GM21423 (cell line): Measurements from ENCODE around the gene VANGL1.

Experiments used
- ATAC-seq: cut with Tn5 transposase; IDR thresholded peaks from one replicate; pipeline ENCODE4 v1.9.1; 2021; ENCODE audit warnings: mild to moderate bottlenecking, moderate library complexity; ENCODE audit not compliant: unreplicated experiment

VANGL1 gene

DNA sequence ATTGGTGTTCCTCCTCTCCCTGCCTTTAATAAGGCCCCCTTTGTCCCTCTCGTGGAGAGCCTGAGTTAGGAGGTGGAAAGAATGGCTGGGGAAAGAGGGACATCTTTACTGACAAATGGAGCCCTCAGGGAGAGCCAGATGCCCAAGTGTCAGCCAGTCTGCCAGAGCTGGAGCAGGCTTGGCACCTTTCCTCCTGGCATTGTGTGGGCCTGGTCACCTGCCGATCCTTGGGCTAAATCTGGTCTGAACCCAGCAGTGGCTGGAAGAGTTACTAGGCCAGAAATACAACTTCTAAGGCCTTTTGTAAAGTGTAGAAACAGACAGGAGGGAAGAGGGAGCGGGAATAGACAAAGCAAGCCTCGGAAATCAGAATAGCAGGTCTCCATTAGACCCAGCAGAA lies 24.9 kb downstream of the VANGL1 start:
- ATAC-seq: no peak

- ATAC-seq: no peak
Measured at GRCh38 chr1:115668579-115668978, 26.8 kb downstream of the VANGL1 start.

- no peak for ATAC-seq
Measured at GRCh38 chr1:115669002-115669673, 27.4 kb downstream of the VANGL1 start.

DNA sequence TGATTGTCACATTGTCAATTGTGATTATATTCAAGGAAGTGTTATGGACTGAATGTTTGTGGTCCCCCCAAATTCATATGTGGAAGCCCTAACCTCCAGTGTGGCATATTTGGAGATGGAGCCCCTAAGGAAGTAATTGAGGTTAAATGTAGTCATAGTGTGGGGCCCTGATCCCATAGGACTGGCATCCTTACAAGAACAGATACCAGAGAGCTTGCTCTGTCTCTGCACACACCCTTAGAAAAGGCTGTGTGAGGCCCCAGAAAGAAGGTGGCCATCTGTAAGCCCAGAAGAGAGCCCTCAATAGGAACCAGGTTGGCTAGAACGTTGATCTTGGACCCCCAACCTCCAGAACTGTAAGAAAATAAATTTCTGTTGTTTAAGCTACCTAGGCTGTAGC lies 28.1 kb downstream of the VANGL1 start:
- no peak for ATAC-seq

GRCh38 chr1:115670476-115671175 lies 28.9 kb downstream of the VANGL1 start:
- no peak for ATAC-seq

DNA sequence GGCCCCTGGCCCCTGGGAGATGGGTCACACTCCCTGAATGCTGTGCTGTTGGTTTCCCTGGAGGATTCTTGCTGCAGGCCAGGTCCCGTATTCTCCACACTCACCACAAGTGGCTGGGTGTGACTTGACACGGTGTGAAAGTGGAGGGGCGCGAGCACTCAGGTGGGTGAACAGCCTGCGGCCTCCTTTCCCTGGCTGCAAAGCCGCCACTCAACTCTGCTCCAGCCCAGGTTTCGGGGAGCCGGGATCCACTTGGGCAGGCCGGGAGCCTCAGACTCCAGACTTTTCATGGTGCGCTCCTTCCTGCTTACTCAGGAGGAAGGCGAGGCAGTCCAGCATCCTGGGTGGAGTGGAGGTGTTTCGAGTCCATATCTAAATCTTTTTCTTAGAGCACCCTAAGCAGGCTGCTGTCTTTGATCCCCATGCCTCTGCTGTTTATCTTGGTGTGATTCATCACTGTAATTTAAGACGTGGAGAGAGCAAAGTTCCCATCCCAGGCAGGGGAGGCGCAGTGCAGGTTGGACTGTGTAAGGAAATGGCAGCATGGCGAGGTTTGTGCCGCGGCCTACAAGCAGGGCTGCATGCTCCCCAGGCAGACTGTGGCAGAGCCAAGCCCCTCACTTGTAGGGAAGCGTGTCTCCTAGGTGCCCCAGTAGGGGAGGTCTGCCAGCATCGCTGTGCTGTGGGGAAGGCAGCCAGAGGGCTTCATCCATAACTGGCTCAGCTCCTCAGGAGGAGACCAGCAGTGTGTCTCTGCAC lies 29.6 kb downstream of the VANGL1 start:
- no peak for ATAC-seq

DNA sequence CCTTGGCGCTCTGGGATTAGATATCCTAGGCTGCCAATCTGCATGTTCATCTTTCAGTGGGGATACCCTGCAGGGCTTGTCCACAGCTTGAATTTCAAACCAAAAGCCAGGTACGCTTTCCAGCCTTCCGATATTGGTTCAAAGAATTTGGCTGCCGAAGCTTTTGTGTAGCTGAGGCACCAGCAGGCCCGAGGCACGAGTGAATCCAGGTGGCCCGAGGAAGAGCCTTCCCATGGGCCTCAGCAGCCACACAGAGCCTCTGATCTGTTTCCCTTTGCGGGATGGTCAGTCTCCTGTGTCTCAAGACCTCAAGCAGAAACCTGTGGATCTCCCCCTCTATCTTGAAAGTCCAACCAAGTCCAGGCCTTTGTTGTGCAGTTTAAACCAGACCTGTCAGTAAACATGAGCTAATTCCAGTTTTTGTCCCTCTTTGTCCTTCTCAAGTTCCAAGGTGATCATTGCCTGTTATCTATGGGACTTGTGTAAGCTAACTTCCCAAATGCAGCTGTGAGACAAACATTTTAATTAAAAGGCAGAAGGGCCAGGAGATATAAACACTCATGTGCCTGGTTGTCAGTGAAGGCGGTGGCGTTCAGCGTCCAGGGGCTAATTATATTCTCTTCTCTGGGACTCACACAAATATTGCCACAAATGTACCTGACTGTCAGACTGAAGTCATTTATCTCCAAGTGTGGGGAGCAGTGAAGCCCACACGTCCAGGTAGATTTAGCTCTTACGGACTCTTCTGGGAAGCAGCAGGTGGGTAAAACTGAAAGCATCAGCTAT lies 30.6 kb downstream of the VANGL1 start:
- no peak for ATAC-seq

DNA sequence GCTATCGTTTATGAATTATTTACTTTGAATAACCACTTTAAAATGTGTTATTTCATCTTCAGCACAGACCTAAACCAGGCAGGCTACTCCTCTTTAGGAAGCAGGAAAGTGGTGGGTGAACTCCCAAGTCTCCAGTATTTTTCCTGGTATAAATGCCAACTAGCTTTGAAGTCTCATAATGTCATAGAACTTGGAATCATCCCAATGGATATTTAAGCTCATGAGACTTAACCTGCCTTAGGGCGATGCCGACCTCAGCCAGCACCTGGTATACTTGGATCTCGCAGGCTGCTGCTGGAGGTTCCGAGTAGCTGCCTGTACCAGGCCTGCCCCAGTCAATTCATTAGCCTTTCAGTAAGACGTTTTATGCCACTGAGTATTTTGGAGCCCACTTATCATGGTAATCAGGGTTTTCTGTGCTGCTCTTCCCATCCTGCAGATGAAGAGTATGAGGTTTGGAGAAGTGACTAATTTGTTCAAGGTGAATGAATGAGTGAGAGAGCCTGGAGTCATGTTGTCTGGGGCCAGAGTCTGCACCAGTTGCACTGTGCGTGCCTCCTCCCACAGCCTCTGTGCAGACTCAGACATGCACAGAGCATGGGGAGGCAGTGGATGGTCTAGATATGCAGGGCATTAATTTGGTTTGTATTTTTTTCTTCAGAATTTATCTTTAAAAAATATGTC lies 34.9 kb downstream of the VANGL1 start:
- no peak for ATAC-seq

DNA sequence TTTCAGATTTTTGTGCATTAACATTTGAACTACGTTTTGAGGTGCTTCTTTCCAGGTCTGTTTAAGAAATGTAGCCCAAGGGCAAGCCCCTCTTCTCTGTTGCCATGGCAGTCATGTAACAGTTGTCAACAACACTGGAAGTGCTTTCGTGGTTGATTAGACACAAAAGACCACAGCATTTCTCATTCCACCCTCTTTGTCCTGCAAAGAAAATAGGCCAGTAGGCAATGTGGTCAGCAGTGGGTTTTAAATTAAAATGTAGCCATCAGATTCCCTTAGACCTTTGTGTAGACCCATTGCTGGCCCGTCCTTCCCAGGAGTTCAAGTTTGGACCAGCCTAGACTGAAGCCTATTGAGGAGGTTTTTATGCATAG lies 35.4 kb downstream of the VANGL1 start:
- no peak for ATAC-seq

- ATAC-seq: no peak
Measured at GRCh38 chr1:115677565-115677964, 35.8 kb downstream of the VANGL1 start.

DNA sequence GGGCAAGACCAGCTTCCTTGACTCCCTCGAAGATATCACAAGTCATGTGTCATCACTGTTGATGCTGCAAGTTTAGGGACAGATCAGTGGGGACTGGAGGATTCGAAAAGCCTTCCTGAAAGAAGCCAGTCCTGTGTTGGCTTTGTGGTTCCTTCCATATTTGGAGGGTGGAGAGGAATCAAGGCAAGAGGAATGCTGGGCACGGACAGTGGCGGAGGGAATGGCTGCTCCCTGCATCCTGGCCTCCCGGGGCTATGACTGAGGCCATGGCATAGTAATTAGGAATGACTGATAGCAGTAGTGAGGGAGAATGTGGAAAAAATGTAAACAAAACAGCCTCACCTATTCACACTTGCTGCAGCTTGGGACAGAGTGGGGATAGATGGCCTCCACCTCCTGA lies 36.4 kb downstream of the VANGL1 start:
- ATAC-seq: no peak

DNA sequence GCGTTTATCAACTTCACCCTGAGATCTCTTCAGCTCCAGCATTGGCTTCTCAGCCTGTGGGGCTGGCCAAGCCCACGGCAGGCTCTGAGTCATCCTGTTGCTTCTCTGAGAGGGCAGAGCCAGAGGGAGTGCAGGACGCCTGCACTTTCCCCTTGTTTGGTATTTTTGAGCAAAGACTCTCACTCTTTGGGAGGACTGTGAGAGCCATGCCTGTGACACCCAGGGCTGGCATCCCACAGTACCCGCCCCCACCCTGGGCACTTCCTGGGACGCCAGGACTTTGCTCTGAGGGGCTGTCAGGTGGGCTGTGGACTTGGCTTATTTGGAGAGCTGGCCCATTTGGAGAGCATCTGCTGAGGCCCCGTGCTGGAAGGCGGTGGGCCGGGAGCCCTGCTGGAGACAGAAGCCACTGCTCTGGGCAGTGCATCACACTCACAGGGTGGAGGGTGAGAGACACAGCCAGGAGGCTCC lies 37.4 kb downstream of the VANGL1 start:
- ATAC-seq: no peak

DNA sequence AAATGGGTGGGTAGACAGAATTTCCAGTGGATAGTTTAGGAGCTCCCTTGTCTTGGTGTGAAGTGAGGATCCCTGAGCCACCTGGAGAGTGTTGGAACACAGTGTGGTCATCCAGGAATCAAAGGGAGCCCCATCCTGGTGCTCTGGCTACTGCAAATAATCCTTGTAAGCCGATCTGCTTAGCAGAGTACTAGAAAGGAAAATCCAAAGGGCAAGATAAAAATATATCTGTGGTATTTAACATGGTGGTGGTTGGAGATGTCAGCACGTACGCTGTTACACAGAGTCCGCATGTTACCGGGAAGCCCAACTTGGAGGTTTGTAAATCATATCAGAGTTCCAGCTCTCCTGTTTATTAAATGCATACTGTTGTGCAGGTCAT lies 39.0 kb downstream of the VANGL1 start:
- ATAC-seq: no peak

- no peak for ATAC-seq
Measured at GRCh38 chr1:115682792-115683191, 41.0 kb downstream of the VANGL1 start.

GRCh38 chr1:115685029-115685705 lies 43.4 kb downstream of the VANGL1 start:
- no peak for ATAC-seq

DNA sequence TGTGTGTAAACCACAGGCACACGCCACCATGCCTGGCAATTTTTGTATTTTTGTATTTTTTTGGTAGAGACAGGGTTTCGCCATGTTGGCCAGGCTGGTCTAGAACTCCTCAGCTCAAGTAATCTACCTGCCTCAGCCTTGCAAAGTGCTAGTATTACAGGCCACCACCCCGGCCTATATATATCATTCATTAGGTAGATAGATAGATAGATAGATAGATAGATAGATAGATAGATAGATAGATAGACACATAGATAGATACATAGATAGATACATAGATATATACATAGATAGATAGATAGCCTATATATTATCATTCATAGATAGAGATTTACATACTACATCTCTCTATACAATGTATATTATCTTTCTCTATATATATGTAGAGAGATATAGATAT lies 46.0 kb downstream of the VANGL1 start:
- no peak for ATAC-seq

DNA sequence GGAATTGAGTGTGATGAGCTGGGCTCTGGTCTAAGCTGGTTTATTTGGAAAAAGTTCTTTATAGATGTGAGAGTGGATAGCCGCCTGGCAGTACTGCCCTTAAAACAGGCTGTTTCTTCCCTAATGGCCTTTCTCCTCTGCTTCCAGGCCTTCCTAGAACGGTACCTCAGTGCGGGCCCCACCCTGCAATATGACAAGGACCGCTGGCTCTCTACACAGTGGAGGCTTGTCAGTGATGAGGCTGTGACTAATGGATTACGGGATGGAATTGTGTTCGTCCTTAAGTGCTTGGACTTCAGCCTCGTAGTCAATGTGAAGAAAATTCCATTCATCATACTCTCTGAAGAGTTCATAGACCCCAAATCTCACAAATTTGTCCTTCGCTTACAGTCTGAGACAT lies 49.2 kb downstream of the VANGL1 start:
- no peak for ATAC-seq

DNA sequence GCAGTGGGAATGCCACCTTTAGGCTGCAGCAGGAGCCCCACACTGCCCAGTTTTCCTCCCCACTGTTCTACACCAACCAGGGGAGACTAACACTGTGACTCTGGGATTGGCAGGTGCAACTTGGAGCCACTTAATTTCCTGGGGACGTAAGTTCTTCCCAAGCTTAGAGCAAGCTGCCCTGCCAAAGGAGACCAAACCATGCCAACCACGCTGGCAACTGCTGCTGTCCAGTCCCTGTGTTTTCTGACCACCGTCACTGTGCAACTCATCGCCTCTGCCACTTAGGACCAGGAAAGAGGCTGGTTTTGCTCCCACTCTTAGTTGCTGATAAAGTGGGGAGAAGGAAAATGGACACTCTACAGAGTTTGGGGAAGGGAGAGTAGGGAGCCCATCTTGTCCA lies 50.5 kb downstream of the VANGL1 start:
- ATAC-seq: no peak

- no peak for ATAC-seq
Measured at GRCh38 chr1:115694805-115695204, 53.0 kb downstream of the VANGL1 start.

DNA sequence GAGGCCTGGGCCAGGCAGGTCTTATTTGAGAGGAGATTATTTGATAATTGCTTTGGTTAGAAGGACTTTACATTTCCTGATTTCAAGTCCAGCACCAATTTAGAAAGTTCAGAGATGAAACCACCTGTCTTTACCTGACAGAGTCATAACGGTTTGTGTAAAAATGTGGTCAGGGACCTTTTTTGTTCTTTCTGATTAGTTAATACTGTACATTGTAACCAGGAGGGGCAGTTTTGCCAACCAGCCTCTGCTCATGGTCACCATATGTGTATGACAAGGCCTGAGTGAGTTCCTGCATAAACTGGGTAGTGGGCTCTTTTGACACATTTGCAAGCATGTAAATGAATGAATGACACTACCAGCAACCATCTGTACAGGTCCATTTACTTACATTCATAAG lies 55.8 kb downstream of the VANGL1 start:
- ATAC-seq: no peak
